Retinal pigment epithelial cell (primary cell): Measurements from ENCODE around the gene JAM2.

Experiments used
- DNase-seq: peaks from one replicate; pipeline ENCODE4 v3.0.0-alpha.2; 2010; ENCODE audit warnings: low read depth
- H3K4me3 ChIP-seq: 2 replicates; pipeline ENCODE4 v1.5.1; 2011; ENCODE audit warnings: mild to moderate bottlenecking, low read length, control low read depth, moderate library complexity
- CTCF ChIP-seq: conservative IDR thresholded peaks from 2 replicates; pipeline ENCODE4 v1.5.1; 2011; ENCODE audit warnings: low read depth, low read length, control low read depth, inconsistent platforms

The JAM2 gene

DNA sequence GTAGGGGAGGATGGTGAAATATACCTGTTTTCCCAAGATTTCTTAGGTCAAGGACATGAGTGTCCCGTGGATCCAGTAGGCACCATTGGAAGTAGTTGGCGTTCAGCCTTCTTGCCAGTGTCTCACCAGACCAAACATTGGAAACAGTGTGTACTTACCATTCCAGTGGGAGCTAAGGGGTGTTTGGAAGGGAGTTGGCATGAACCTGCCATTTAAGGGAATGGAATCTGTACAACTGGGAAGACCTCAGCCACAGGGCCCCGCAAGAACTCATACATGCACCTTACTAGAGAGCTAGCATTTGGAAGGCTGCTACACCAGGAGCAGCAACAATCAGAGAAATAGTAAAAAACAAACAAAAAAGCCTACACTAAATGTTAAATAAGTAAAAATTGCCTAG is 82.9 kb downstream of the JAM2 start:
- H3K4me3 ChIP-seq: no peak overlapping the region
- no peak for TF ChIP-seq CTCF
- no peak for DNase-seq

DNA sequence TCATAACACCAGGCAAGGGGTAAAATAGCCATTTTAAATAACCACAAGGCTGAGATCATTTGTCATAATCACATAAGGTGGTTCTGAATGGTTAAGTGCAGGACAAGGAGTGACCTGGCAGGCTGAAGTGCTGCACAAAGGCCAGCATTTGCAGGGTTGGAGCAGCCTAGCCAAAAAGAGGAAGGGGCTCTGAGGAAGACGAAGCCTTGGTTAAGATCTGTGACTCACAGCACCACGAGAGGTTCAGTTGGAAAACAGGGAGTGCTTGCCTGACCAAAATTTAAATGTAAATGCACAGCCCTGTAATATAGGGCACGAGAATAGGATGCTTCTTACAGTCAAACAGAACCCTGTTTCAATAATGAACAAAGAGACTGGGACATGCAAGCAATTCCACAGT is 83.6 kb downstream of the JAM2 start:
- DNase-seq: no peak
- H3K4me3 ChIP-seq: no peak overlapping the region
- no peak for TF ChIP-seq CTCF

- no peak overlapping the region for H3K4me3 ChIP-seq
- DNase-seq: no peak
- no peak for TF ChIP-seq CTCF
Measured at GRCh38 chr21:25732091-25732760, 93.2 kb downstream of the JAM2 start.

DNA sequence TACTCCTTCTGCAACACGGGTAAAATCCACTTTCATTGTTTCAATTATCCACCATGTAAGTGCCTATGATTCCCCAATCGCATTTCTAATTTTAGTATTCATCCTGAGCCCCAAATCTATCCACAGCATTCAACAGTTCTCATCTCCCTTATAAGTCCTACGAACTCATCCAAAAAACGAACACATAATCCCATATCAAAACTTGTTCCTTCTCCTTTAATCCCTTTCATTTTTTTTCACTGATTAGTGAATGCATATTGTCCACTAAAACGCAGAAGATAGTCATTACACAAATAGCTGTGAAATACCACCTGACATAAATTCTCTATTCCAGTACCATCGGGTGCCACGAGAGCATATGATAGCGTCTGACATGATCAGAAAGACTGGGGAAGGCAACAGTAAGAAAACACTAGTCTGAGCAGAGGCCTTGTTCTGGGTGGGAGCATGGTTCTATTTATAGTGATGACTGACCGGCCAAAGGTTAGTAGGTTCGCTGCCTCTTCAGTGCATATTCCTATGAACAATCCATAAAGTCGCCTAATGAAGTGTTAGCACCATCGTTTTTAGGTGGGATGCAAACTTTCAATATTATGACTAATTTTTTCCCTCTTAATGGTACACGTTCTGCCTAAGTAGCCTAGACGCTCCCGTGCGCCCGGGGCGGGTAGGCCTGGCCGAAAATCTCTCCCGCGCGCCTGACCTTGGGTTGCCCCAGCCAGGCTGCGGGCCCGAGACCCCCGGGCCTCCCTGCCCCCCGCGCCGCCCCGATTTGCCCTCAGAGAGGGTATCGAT is 95.0 kb downstream of the JAM2 start:
- TF ChIP-seq CTCF: no peak
- peak; percentile 42 for DNase-seq
- H3K4me3 ChIP-seq: peak overlapping the region; percentile 99

DNA sequence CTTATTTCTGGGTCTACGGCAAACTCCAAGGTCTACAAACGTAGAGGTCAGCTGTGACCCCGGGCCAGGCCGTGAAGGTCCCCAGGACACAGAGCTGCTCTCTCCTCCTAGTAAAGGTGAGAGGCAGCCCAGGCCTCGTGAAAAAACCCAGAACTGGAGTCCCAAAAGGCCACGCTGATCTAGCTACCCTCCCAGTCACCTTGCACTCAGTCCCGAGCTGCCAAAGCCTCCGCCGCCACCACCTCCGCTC is 95.5 kb downstream of the JAM2 start:
- H3K4me3 ChIP-seq: peak overlapping the region; percentile 99
- DNase-seq: no peak
- TF ChIP-seq CTCF: no peak

GRCh38 chr21:25734904-25735645 is 96.0 kb downstream of the JAM2 start, which contains the start of the genes ATP5PF and GABPA:
TSS of gene ATP5PF (minus strand) at chr21:25734904. CDS start at chr21:25729794, 5,110 bp downstream.
TSS of gene GABPA (plus strand) at chr21:25734972. CDS start at chr21:25741599, 6,627 bp downstream.
- peak; percentile 15 for TF ChIP-seq CTCF
- H3K4me3 ChIP-seq: peak within 1 kb of the TSS; percentile 99
- DNase-seq: peak; percentile 97
